ENCODE results near the gene CRY2.
"Not testable (repeated sequence)": the region's sequence is repeated elsewhere in the genome, so short reads cannot be mapped to it uniquely, and the experiment has no call there.

CRY2 gene

DNA sequence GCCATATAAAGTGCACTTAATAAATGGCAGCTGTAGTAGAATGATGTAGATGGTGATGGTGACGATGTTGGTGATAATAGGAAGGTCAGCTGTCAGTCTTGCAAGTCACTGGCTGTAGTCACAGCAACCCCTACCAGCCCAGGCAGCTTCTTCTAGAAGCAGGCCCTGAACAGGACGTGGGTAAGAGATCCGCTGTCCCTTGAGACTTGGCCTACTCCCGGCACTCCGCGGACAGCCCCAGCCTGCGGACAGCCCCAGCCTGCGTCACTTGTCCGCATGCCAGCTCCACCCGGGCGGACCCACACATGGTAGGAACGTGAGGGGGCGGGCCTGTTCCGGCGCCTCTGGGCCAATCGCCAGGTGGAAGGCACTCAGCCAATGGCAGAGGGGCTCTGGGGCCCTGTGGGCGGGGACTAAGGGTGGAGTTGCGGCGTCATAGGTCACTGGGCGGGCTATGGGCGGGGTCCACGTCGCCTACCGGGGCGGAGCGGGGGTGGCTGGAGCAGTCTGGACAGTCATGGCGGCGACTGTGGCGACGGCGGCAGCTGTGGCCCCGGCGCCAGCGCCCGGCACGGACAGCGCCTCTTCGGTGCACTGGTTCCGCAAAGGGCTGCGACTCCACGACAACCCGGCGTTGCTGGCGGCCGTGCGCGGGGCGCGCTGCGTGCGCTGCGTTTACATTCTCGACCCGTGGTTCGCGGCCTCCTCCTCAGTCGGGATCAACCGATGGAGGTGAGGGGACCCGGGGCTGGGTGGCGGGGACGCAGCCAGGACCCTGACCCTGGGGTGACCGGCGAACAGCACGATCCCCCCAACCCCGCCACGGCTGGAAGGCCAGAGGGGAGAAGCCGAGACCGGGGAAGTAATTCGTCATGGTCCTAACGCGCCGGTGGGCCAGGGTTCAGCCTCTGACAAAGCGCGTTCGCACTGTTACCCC is at the start of gene CRY2:
CRY2 (plus strand) TSS at position 502 of the 937 bp plus-strand sequence; CDS start at position 518, 16 bp downstream.
- peak; percentile 93 for DNase-seq

DNA sequence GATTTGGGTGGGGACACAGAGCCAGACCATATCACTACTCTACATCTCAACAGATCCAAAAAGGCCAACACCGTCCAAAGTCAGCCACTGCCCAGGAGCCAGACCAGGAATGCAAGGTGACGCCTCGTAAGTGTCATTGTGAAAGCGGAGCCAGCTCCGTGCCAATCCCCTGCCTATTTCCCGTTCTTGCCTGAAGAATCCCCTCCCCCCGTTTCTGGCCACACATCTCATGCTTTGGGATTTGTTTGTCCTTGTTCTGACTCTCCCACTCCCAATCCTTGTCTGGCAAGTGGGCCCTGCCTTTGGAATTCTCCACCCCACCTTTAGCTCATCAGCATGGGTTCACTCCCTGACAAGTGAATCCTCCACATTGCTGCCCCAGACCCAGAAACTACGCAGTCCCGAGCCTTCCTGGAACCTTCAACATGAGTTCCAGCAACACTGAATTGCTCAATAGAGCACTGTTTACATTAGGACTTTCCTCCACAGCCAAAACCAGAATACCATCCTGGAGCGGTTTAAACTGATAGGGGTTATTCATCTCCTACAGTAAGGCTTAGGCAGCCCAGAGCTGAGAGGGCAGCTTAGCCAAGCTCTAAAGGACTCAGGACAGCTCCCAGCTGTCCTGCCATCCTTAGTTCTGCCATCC is 48.4 kb upstream of the CRY2 start:
- no peak for DNase-seq

DNA sequence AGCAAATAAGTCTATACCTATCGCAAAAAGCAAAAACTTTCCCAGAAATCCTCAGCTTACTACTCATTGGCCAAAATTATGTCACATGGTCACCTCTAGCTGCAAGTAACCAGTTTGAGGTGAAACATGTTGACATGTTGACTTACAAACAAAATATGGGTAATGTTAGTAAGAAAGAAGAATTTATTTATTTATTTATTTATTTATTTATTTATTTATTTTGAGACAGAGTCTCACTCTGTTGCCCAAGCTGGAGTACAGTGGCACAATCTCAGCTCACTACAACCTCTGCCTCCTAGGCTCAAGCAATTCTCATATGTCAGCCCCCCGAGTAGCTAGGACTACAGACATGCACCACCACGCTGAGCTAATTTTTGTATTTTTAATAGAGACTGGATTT is 47.7 kb upstream of the CRY2 start:
- no peak for DNase-seq

DNA sequence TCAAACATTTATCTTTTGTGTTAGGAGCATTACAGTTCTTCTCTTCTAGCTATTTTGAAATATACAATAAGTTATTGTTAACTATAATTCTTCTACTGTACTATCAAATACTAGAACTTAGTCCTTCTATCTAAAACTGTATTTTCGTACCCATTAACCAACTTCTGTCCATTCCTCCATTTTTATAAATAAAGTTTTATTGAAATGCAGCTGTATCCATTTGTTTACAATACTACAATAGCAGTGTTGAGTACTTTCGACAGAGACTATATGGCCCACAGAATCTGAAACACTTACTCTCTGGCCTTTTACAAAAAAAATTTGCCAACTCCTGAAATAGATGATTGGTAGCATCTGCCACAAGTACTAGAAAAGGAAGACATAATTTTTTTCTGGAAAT is 47.0 kb upstream of the CRY2 start:
- no peak for DNase-seq

DNA sequence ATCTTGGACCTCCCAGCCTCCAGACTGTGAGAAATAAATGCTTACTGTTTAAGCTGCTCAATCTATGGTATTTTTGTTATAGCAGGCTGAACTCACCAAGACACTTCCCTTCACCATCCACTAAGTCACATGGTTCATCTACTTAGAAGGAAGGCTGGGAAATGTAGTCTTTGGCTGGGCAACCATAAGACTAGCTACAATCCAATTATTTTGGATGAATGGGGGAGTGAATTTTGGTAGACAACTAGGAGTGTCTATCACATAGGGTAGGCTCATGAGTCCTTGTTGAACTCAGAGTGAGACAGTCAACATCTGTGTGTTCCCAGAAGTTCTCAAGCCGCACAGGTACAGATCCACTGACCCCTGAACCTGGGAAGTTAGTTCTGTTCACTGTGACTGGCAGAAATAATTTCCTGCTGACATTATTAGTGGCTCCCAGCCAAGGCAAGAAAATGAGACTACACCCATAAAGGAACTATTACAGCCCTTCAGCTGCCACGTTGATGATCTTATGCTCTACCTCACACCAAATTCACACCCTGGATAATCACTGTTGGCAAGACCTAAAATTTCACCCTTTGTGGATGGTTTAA is 45.5 kb upstream of the CRY2 start:
- DNase-seq: no peak

DNA sequence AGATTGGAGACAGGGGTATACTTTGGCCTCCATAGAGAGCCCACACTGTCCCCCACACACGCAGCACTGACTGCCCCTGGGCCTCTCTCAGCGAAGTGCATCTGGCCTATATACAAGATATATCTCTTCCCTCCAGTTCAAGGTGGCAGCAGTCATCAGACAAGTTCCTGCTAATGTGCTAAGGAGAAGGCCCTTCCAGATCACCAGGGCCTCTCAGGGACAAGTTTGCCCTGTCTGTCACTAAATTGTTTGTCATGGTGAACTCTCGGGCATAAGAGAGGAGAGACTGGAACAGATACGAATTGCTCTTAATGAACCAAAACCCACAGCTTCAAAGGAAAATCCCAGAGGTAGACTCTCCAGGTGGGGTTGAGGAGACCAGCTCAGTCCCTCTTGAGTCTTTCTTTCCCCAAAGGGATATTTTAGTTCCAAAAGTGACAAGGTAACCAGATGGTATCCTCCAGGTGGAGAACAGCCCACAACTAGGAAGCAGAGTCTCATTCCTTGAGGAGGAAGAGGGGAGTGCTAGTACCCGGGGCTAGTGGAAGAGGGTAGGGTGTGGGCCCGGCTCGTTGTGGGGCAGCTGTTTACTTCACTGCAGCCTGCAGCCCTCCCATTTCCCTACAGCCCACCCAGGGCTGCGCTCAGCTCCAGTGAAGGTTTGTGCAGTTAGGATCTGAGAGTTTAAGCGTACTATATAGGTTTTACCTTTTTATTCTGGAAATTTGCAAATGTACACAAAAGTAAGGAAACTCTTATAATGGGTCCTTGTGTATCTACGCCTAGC is 44.6 kb upstream of the CRY2 start:
- DNase-seq: no peak

DNA sequence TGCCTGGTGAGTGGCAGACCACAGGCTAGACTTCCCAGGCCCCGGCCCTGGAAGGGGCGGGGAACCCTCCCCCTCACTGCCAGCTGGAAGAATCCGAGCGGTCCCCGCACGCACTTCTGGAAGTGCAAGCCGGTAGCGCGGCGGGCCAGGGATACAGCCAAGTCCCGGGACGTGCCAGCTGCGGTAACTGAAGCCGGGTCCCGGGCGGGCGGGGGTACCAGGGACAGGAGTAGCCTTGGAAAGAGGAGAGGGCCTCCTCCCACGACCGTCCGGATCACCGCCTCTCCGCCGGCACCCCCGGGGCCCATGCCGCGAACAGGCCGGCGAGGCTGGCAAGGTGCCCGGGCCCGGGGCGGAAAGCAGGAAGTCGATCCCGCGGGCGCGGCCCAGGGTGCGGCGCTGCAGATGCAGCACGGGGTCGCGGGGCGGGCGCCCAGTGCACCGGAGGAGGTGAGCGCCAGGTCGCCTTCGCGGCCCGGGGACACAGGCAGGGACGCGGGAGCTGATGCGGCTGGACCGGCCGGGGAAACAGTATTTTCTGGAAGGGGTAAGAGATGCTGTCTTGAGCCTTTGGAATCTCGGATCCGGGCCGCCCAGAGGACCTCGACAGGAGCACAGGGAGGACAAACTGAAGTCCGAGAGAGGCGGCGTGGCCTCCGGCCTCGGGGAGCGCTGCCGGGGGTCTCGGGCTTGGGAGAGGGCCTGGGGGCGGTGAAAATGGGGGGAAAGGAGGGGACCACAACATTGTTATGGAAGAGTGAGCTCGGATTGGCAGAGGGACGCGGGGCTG is 43.1 kb upstream of the CRY2 start:
- no peak for DNase-seq

DNA sequence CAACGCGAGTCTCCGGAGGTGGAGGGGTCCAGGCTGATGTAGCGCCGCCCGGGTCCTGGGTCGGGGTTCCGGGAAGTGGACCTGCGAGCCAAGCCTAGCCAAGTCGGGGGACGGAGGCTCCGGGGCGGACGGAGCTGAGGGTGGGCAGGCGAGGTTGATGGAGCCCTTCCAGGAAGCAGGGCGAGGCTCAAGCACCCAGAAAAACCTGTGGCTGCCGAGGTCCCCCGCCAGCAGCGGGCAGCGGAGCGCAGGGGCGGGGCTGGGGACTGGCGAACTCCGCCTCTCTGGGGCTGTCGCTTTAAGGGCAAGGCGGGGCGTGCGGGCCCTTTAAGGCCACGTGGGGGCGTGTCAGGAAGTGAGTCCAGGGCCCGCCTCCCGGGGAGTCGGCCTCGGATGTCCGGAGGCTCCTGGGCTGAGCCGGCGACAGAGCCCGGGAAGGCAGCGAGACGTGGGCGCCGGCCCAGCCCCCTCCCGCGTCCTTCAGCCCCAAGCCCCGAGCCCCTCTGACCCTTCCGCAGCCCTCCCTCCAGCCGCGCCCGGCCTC is 42.4 kb upstream of the CRY2 start, which contains the start of gene SLC35C1:
SLC35C1 (plus strand) TSS at position 389 of the 544 bp plus-strand sequence. CDS start 653 bp downstream, outside the sequence.
- peak; percentile 83 for DNase-seq

DNA sequence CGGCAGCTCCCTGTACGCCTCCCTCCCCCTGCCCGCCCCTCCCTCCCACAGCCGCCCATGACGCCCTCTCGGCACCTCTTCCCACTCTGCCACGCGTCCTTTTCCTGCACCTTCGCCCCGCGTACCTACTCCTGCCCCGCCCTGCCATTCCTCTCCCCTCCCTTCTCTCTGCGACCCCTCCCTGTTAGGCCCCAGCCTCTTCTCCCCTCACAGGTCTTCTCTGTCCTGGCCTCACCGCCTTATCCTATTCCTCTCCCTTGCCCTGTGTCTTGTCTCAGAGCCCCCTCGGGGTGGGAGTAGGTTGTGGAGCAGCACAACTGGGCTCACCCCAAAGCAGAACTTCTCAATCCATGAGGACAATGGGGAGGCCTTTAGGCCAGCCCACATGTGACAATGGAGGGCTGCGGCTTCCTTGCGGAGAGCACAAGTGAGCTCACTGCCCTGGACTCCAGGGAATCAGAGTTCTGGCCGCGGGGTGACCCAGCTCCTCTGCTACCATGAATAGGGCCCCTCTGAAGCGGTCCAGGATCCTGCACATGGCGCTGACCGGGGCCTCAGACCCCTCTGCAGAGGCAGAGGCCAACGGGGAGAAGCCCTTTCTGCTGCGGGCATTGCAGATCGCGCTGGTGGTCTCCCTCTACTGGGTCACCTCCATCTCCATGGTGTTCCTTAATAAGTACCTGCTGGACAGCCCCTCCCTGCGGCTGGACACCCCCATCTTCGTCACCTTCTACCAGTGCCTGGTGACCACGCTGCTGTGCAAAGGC is 41.8 kb upstream of the CRY2 start:
- DNase-seq: peak; percentile 12

DNA sequence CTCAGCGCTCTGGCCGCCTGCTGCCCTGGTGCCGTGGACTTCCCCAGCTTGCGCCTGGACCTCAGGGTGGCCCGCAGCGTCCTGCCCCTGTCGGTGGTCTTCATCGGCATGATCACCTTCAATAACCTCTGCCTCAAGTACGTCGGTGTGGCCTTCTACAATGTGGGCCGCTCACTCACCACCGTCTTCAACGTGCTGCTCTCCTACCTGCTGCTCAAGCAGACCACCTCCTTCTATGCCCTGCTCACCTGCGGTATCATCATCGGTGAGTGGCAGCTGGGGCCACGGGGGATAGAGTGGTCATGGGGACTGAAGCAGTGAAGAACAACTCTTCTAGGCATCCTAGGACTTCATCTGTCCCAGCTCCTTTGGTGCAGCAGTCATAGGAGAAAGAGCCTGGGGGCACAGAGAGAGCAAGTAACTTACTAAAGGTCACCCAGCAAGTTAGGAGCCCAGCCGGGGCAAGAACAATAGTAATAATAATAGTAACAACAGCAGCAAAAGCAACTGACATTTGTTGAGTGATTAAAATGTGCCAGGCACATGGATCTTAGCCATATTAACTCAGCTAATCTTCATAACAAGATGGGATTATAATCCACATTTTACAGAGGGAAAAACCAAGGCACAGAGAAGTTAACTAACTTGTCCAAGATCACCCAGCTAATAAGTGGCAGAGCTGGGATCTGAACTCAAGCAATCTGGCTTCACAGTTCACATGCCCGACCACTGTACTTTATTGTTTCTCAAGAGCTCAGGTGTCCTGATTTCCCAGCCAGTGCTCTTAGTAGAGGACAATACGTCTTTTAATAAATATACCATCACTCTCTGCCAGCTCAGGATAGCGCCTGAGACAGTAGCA is 41.0 kb upstream of the CRY2 start:
- DNase-seq: no peak

DNA sequence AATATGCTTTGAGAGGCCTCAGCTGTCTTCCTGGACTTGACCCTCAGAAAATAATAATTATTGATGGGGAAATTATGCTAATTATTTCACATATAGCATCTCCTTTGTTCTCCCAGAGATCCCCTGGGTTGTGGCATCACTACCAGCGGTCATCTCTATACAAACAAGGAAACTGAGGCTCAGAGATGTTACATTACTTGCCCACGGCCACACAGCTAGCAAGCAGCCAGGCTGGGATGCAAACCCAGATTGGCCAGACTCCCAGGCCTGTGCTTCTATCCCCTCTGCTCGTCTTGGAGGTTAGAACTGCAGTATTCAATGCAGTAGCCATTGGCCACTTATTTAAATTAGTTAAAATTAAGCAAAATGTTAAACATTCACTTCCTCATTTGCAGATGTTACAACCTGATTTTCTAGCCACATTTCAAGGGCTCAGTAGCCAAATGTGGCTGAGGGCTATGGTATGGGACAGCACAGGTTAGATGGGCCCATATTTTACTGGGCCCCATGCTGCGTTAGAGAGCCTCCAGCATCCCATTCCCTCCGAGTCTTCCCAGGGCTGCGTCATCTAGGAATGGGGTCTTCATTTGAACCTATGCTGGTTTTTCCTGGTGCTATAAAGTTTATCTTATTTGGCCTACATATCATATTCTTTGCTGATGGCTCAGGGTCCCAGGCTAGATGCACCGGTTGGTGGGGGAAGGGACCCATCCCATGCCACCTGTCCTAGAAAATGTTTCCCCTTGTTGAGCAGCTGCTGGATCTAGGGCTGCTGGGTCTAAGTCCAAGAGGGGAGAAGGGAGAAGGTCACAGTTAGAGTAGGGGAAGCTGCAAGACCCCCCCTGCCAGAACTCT is 40.1 kb upstream of the CRY2 start:
- DNase-seq: no peak

DNA sequence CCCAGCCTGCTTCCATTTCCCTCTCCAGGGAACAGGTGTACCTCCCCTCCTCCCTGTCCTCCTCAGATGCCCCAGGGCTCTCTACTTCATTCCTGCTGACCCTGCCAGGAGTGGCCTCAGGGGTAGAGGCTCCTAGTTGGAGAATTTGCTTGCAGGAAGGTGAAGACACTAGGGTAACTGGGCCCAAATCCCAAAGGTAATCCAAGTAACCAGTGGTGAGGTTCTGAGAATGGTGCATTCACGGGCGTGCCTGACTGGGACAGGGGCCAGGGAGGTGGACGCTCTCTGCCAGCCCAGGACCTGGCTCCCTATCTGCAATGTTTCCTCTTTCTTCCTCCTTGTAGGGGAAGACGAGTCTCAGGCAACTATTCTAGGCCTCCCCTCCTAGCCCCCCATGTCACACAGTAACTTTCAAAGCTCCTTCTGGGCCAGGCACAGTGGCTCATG is 39.5 kb upstream of the CRY2 start:
- no peak for DNase-seq

DNA sequence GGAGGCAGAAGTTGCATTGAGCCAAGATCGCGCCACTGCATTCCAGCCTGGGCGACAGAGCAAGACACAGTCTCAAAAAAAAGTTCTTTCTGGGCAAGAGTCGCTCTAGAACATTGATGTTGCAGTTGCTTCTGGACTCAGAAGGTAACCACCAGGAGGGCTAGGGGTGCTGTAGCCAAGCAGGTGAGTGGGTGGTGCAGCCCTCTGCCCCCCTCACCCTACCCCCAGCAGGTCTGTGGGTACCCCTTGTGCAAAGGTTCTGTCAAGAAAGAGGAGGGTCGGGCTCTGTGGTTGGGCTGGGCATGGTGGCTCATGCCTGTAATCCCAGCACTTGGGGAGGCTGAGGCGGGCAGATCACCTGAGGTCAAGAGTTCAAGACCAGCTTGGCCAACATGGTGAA is 38.8 kb upstream of the CRY2 start:
- not testable (repeated sequence) for DNase-seq

DNA sequence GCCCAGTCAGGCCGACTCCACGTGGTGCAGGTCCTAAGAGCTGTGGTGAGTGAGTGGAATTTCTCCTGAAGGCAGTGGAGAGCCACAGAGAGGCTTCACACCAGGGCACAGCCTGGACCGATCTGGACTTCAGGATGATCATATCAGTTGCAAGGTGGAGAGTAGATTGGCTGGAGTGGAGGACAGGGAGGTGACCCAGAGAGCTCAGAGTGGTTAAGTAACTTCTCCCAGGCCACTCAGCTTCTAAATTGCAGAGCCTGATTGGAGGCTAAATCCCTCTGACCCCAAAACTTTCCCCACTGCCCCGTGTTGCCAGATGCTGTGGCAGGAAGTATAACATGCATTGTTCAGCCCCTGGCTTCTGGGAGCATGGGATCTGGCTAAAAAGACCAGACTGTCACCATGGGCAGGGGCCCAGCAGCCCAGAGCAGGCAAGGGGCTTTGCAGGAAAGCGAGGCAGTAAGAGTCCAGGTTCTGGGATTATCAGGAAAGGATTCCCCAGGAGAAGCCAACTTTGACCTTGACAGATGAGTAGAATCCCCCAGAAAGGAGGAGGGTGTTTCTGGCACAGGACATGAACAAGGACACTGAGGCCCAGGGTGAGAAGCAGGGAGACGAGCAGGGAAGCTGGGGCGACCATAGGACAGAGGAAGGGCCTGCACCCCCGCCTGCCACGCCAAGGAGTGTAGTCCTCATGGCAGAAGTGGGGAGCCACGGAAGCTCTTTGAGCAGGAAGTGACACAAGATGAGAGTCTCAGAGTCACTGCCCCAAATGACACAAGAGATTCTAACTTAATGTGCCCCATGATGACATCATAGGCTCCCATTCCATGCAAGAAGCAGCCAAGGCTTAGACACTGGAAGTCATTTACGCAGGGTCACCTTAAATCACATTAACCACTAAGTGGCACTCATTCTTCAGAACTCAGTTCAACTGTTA is 37.5 kb upstream of the CRY2 start:
- no peak for DNase-seq

DNA sequence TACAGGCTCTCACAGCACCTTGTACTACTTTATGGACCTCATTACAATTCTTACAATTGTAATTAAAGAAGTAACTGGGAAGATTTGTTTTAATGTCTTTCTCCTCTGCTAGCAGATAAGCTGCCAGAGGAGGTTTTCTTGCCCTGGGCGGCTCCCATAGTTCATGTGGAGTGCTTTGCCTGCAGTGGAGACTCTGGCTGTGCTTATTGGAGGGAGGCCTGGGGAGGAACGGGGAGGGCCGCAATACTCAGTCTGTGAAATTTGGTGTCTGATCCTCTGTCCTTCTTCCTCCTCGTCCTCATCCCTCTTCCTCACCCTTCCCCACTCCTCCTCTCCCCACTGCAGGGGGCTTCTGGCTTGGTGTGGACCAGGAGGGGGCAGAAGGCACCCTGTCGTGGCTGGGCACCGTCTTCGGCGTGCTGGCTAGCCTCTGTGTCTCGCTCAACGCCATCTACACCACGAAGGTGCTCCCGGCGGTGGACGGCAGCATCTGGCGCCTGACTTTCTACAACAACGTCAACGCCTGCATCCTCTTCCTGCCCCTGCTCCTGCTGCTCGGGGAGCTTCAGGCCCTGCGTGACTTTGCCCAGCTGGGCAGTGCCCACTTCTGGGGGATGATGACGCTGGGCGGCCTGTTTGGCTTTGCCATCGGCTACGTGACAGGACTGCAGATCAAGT is 36.7 kb upstream of the CRY2 start:
- no peak for DNase-seq

DNA sequence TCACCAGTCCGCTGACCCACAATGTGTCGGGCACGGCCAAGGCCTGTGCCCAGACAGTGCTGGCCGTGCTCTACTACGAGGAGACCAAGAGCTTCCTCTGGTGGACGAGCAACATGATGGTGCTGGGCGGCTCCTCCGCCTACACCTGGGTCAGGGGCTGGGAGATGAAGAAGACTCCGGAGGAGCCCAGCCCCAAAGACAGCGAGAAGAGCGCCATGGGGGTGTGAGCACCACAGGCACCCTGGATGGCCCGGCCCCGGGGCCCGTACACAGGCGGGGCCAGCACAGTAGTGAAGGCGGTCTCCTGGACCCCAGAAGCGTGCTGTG is 36.2 kb upstream of the CRY2 start:
- no peak for DNase-seq
